DLD1 (cell line): ENCODE measurements around the gene NFAM1.

Experiments used
- in situ Hi-C: cut with HindIII; loops from 2 replicates; pipeline ENCODE4 v1.10.0; 2017; ENCODE audit warnings: low sequenced_read_pairs

NFAM1 gene

DNA sequence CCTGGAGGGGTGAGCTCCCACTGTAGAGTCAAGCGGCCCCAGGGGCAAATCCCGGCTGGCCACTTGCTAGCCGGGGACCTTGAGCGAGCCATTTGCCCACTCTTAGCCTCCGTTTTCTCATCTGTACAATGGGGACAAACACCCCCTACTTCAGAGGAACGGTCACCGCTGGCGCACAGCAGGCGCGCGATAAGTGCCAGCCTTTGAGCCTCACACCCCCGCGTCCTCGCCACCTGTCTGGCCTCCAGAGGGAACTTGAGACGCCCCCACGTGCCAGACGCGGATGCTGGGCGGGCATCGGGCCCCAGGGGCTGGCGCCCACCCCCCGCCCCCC, 89.1 kb downstream of the NFAM1 start:
- in situ Hi-C loops: loop anchor here (25.0 kb wide), 1 partner anchor 94 kb away; the partner anchor contains the start of gene NFAM1

DNA sequence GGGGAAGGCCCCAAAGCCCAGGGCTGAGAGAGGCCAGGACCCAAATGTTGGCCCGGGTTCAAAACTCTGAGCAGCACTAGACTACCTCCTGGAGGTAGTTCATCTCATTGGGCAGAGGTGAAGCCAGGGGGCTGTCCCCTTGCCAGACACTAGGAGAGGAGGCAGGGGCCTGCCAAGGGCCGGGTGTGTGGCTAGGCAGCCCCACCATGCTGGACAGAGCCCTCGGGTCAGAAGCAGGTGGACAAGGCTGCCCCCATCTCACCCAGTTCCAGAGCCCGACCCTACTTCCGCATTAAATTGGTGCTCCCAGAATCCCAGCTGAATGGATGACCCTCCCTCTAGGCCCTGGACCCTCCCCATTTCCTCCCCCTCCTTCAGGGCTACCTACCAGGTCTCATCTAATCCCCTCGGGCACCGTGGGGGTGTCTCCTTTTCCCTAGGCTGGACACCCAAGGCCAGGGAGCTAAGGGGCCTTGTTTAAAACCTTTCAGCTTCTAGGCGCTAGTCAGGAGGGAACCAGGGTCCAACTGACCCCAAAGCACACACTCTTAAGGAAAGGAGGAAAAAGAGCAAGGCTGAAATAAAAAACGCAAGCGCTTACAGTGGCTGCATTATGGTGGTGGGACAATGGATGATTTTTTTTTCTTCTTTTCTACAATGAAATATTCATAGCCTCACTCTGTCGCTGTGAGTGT, 89.6 kb downstream of the NFAM1 start:
- in situ Hi-C loops: loop anchor here (25.0 kb wide), 1 partner anchor 95 kb away; the partner anchor contains the start of gene NFAM1

DNA sequence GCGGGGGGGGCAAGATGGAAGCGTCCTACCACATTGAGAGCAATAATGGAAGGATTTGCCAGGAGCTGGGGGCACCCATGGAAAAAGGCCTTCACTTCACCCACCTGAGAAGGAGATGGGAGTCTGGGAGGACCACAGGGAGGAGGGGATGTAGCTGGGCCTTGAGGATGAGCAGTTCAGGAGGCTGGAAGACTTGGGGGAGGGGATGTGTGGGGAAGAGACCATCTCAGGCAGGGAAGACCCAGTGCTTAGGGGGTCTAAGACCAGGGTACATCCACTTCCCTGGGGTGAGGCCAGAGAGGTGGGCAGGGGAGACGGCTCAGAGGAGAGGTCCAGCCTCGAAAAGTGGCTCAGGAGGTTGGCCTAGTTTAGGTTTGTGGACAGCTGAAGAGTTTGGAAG, 90.4 kb downstream of the NFAM1 start:
- in situ Hi-C loops: loop anchor here (25.0 kb wide), 1 partner anchor 96 kb away; the partner anchor contains the start of gene NFAM1

DNA sequence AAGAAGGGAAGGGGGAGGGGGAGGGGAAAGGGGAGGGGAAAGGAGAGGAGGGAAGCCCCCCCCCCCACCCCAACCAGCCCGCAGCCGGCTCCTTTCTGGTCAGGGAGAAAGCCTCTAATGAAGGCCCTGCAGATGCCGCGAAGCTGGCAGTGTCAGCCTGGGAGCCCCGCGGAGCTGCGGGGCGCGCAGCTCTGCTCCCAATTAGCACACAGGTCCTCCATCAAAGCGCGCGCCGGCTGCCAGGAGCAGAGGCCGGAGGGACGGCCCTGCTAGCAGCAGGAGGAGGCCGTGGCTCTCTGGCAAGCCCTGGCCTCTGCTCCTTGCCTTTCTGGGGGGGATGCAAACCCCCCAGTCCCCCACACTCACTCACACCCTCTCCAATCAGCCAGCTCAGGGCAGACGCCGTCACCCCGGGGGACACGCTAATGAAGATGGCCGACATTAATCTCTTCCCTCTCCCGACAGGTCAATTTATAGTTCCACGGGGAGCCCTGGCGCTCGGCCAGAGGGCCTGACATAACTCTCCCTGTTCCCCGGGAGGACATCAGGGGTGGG, 91.3 kb downstream of the NFAM1 start:
- in situ Hi-C loops: loop anchor here (25.0 kb wide), 1 partner anchor 96 kb away; the partner anchor contains the start of gene NFAM1

DNA sequence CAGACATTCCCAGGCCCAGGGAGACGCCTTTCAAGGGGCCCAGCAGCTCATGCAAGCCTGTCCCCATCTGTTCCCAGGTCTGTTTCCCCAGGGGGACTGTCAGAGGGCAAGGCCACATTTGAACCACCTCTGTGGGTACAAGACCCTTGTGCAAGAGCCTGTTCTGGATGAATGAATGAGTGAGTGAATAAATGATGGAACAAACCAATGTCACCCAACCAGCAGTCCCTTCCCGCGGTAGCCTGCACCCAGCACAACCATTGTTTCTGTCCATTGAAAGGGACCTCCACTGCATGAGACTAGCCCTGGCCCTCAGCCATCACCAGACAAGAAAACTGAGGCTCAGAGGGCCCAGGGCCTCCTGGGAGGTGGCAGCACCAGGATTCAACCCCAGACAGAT, 92.1 kb downstream of the NFAM1 start:
- in situ Hi-C loops: loop anchor here (25.0 kb wide), 1 partner anchor 97 kb away; the partner anchor contains the start of gene NFAM1

DNA sequence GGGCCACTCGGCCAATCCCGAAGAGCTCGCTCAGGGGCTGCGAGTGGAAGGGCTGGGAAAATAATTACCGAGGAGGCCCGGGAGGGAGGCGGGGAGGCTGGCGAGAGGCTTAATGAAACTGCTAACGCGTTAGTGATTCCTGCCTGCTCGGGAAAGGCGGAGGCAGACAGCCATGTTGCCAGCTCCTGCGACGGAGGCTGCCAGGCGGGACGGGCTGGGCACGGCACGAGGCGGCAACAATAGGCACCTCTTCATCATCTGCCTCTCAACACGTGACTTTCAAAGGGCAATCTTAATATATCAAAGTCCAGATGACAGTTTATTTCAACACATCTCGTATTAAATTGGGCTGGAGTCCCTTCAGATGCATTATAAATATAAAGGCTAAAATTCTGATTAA, 93.7 kb downstream of the NFAM1 start:
- in situ Hi-C loops: loop anchor here (25.0 kb wide), 1 partner anchor 99 kb away; the partner anchor contains the start of gene NFAM1

DNA sequence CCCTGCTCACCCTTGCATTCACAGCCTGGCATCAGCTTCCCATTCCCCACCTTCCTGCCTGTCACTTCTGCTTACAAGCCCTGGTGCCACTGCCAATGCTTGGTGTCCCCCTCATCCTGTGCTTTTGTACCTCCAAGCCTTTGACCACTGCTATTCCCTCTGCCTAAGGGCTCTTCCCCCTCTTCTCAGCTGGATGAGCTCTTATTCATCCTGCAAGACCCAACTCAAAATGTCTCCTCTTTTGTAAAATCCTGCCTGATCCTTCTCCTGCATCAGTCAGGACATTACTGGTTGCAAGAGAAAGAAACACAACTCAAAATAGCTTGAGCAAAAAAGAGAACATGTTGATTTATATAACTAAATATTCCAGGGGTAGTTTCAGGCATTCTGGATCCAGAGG, 94.8 kb downstream of the NFAM1 start:
- in situ Hi-C loops: loop anchor here (25.0 kb wide), 1 partner anchor 100 kb away; the partner anchor contains the start of gene NFAM1

DNA sequence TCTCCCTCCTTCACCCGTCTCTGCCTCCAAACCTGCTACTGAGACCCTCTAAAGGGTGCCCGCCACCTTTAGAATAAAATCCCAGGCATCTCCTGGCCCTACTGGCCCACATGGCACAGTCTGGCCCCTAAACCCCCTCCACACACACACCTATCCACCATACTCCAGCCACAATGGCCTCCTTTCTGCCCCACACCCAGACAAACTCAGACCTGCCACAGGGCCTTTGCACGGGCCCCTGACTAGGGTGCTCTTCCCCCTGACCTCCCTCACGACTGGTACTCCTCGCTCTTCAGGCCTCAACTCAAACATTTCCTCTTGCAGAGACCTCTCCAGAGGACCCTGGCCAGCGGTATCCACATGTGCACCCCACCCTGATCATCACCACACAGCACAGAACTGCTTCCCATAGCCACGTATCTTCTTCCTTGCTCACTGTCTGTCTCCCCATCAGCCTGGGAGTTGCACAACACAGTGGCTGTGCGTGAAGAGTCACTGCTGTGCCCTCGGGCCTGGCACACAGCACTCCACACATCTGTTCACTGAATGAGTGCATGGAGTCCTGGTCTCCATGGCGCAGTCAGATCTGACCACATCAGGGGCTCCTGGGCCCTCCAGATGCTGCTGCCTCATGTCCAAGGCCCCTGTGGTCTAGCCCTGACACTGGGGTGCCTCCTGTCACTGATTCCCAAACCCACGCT, 95.5 kb downstream of the NFAM1 start:
- in situ Hi-C loops: loop anchor here (25.0 kb wide), 1 partner anchor 101 kb away; the partner anchor contains the start of gene NFAM1

DNA sequence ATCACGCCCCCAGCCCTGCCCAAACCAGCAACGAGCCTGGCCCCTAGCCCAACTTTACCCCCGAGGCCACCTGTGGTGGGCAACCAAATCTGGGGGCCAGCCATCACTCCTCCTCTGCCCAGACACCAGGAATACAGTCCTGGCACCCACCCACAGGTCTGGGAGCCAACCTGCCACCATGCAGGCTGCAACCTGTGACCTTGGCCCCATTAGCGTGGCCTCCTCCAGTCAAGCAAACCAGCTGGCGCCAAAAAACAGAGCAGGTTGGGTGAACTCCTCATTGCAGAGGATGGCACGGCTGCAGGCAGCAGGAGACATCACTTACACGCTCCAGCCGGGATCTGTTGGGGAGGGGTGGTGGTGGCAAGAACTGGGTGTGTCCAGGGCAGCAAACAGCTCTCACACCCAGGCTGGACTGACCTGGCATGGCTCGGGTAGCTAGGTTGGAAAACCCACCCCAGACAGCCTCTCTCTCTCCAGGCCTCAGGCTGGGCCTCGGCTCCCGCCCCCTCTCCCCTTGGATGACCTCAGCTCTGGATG, 96.3 kb downstream of the NFAM1 start:
- in situ Hi-C loops: loop anchor here (25.0 kb wide), 1 partner anchor 101 kb away; the partner anchor contains the start of gene NFAM1

DNA sequence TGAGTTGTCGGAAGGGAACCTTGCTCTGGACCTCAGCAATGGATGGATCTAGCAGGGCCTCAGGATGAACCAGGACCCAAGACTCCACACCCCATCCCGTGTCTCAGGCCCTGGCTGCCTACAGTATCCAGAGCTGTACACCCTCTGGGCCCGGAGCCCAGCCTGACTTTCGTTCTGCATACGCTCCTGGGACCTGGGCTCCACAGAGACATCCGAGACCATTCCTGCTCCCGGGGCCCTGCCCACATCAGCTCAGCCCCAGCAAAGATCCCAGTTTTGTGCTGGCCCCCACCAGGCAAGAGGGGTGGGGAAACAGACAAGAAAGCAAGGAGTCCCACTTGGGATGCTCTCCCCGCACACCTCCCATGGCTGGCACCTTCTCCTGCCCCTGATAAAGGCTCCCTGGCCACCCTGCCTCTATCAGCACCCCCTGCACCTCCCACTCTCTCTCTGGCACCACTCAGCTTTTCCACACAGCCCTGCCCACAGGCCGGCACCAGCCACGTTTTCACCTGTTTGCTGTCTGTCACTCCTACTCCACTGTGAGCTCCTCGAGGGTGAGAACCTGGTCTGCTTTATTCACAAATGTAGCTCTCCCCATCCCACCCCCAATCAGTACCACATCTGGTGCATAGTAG, 97.2 kb downstream of the NFAM1 start:
- in situ Hi-C loops: loop anchor here (5.0 to 25.0 kb wide), 2 partner anchors 58 to 102 kb away; partner anchors contain the start of gene NFAM1

DNA sequence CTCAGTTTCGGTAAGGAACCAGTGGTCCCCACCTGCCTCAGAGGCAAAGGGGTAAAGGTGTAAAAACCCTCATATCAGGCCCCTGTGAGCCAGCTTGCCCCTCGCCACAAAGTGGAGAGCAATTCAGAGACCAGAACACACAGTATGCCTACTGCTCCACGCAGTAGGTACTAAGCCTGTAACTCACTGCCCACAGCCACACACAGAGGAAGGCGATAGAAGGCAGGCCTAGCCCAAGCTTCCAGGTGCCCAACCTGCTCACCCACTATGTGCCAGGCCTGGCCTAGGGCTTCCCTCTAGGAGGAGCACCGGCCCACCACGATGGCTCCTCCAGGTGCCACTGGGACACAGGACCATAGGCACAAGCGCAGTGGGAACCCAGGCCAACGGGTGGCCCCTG, 98.7 kb downstream of the NFAM1 start:
- in situ Hi-C loops: loop anchor here (5.0 to 25.0 kb wide), 2 partner anchors 56 to 104 kb away; partner anchors contain the start of gene NFAM1

DNA sequence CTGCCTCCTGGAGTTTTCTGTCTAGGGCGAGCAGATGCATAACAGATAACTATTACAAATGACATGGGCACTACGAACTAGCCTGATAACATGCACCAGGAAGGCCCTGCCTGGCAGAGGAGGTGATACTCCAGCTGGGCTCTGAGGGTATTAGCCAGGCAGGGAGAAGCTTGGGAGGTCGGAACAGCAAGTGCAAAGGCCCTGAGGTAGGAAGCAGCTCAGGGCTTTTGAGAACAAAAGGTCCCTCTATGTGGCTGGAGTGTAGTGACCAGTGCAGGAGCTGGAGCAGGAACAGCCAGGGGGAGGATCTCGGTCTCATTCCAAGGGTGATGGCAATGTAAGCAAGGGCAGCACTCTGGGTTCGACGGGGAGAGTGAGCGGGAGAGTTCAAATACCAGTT, 100.1 kb downstream of the NFAM1 start:
- in situ Hi-C loops: loop anchor here (5.0 to 25.0 kb wide), 2 partner anchors 55 to 105 kb away; partner anchors contain the start of gene NFAM1

DNA sequence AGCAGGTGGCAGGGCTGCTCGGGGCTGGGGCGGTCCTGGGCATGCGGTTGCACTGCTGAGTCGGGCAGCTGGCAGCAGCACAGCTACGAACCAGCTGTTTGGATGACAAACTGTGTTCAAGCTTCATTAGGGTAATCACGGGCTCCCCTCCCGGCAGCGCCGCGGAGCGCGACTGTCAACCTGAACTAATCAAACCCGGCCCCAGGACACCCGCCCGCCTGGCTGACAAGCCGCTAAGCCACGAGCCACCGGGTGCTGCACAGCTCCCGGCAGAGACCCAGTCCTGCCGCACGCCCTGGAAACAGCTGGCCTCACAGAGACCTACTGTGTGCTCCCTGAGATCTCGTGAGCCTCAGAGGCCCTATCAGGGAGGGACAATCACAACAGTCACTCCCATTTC, 101.2 kb downstream of the NFAM1 start:
- in situ Hi-C loops: loop anchor here (5.0 to 25.0 kb wide), 2 partner anchors 54 to 106 kb away; partner anchors contain the start of gene NFAM1
